Neutrophil (primary cell): Measurements from ENCODE around the gene PON2.

ENCODE experiments used
- H3K27ac ChIP-seq: fragments of 200-600 bp; sonication (generic); 2 replicates; pipeline ENCODE4 v1.5.1; 2016; ENCODE audit warnings: mild to moderate bottlenecking, moderate library complexity
- H3K27me3 ChIP-seq: fragments of 200-600 bp; sonication (generic); 2 replicates; pipeline ENCODE4 v1.6.0; 2016; ENCODE audit warnings: mild to moderate bottlenecking
- H3K36me3 ChIP-seq: fragments of 200-600 bp; sonication (generic); 2 replicates; pipeline ENCODE4 v1.5.1; 2017
- H3K4me1 ChIP-seq, 2 experiments: fragments of 200-600 bp in 1 of 2; sonication (generic) in 1 of 2; 1 replicate in 1 of 2; 2 replicates in 1 of 2; pipeline versions ENCODE4 v1.5.1 to v1.6.1; 2013 to 2016; ENCODE audit warnings: low read depth in 1 of 2, low read length in 1 of 2, mild to moderate bottlenecking in 1 of 2, moderate library complexity in 1 of 2; ENCODE audit not compliant: control insufficient read depth in 1 of 2, insufficient read depth in 1 of 2
- H3K4me3 ChIP-seq, 2 experiments: fragments of 200-600 bp in 1 of 2; sonication (generic) in 1 of 2; 1 replicate in 1 of 2; 2 replicates in 1 of 2; pipeline ENCODE4 v1.5.1; 2013 to 2016; ENCODE audit warnings: low read depth in 1 of 2, low read length in 1 of 2, mild to moderate bottlenecking in 1 of 2, moderate library complexity in 1 of 2
- H3K9me3 ChIP-seq: fragments of 200-600 bp; sonication (generic); 2 replicates; pipeline ENCODE4 v1.5.1; 2016
- CTCF ChIP-seq: fragments of 200-600 bp; sonication (generic); IDR thresholded peaks from 2 replicates; pipeline ENCODE4 v1.5.1; 2016; ENCODE audit warnings: antibody characterized with exemption

PON2 gene

GRCh38 chr7:95434557-95435421 lies at the start of gene PON2:
Gene PON2, minus strand, starts transcription at chr7:95435028. Its CDS starts 77 bp downstream, at chr7:95434951.
- Histone ChIP-seq H3K9me3 (no peaks in the 10 kb centered on the region), H3K4me3 (peak within 1 kb of the TSS; percentile 42 to 58), H3K36me3 (no peaks in the 10 kb centered on the region), H3K27ac (no peak within 1 kb of the TSS), H3K4me1 (peaks cover 10 to 13% of the 10 kb centered on the region in 2 experiments), H3K27me3 (peaks cover 19% of the 10 kb centered on the region)
- no peak for TF ChIP-seq CTCF

- Histone ChIP-seq H3K4me1 (peaks cover 0 to 4% of the 10 kb centered on the region in 2 experiments), H3K27ac (no peak overlapping the region), H3K27me3 (no peaks in the 10 kb centered on the region), H3K4me3 (no peak overlapping the region), H3K9me3 (no peaks in the 10 kb centered on the region), H3K36me3 (no peaks in the 10 kb centered on the region)
- TF ChIP-seq CTCF, result no peak
These were observed 47.6 kb upstream of the PON2 start for GRCh38 chr7:95482424-95482823.

GRCh38 chr7:95481271-95482165 lies 46.7 kb upstream of the PON2 start:
- no peak for TF ChIP-seq CTCF
- no peak overlapping the region for H3K27ac ChIP-seq
- no peaks in the 10 kb centered on the region for H3K36me3 ChIP-seq
- no peaks in the 10 kb centered on the region for H3K9me3 ChIP-seq
- H3K27me3 ChIP-seq, result no peaks in the 10 kb centered on the region
- peaks cover 0 to 4% of the 10 kb centered on the region in 2 experiments for H3K4me1 ChIP-seq
- H3K4me3 ChIP-seq, result no peak overlapping the region

GRCh38 chr7:95479992-95480624 lies 45.3 kb upstream of the PON2 start:
- Histone ChIP-seq H3K4me3 (no peak overlapping the region), H3K4me1 (peaks cover 0 to 4% of the 10 kb centered on the region in 2 experiments), H3K27me3 (no peaks in the 10 kb centered on the region), H3K27ac (no peak overlapping the region), H3K9me3 (no peaks in the 10 kb centered on the region), H3K36me3 (no peaks in the 10 kb centered on the region)
- TF ChIP-seq CTCF, result no peak

GRCh38 chr7:95478272-95479037 lies 43.6 kb upstream of the PON2 start:
- no peak overlapping the region for H3K27ac ChIP-seq
- no peaks in the 10 kb centered on the region for H3K36me3 ChIP-seq
- no peaks in the 10 kb centered on the region for H3K9me3 ChIP-seq
- no peaks in the 10 kb centered on the region for H3K27me3 ChIP-seq
- H3K4me3 ChIP-seq, result no peak overlapping the region
- H3K4me1 ChIP-seq, result peaks cover 0 to 4% of the 10 kb centered on the region in 2 experiments
- no peak for TF ChIP-seq CTCF
